ENCODE data around the gene GPATCH4. TPM values are rescaled to one million over a fixed set of nuclear protein-coding genes. Genes with fewer than 3 reads are reported as not detected.

GPATCH4 gene
- total RNA-seq, 2 experiments from 2014 or later: 33.3 to 51.6 TPM

DNA sequence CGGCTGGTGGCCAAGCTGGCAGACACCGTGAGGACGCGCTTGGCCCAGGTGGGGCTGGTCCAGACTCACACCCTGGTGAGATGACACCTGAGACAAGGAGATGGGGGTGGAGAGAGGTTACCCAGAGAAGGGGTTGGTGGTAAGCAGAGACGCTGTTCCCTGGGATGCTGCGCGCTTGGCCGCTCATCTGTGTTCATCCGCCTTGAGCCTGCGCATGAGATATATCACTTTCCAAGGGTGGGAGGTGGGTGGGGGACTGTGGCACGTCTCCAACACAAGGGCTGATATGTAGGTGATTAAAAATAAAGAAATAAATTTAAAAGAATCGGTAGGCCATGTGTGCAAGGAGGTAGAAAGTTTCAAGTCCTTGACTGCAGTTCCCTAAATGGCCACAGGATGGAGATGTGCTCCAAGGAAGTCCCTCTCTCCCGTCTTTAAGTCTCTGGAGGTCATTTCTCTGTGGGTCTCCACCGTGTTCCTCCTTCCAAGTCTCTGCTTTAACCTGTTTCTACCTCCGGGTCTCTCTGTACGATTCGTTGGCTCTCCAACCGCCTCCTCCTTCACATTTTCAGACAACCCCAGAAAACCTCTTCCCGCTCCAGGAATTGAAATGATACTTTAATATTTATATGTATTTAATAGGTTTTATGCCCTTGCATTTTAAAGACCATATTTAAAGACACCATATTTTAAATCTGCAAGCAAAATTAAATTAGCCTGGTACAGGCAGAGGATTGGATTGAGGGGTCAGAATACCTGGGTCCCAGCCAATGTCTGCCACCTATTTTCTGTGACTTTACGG, 17.3 kb downstream of the GPATCH4 start:
- Histone ChIP-seq H3K36me3 (ENCODE audit: insufficient read depth, low read length) (no peaks in the 10 kb centered on the region), H2AFZ (ENCODE audit: low read length) (no peak overlapping the region), H4K20me1 (ENCODE audit: insufficient read depth, low read length) (no peaks in the 10 kb centered on the region), H3K4me1 (ENCODE audit: insufficient read depth, low read length, poor library complexity, severe bottlenecking) (peaks cover 39% of the 10 kb centered on the region), H3K27ac (ENCODE audit: low read depth, low read length, poor library complexity, severe bottlenecking) (peak overlapping the region; percentile 40), H3K4me3 (ENCODE audit: low read depth, low read length, poor library complexity, severe bottlenecking) (peak overlapping the region; percentile 62), H3K79me2 (ENCODE audit: insufficient read depth, low read depth, low read length) (no peaks in the 10 kb centered on the region), H3K9me2 (ENCODE audit: insufficient read depth, low read length) (no peaks in the 10 kb centered on the region), H3K9me3 (ENCODE audit: low read length) (no peaks in the 10 kb centered on the region), H3K4me2 (ENCODE audit: low read length) (peak overlapping the region; percentile 58)
- CTCF ChIA-PET (ENCODE audit: unreplicated experiment): no interaction called here
- POLR2A ChIA-PET: interaction anchor here (0.6 kb wide), 1 partner anchor 93 kb away, joined by 7 read pairs; no protein-coding TSS in a partner anchor
- DNase-seq (ENCODE audit: low spot score): peak; percentile 90
- intact Hi-C loops (cut with micrococcal nuclease; ENCODE audit: unreplicated experiment): loop anchor here (1.0 to 2.0 kb wide), 3 partner anchors 24 to 127 kb away; no protein-coding TSS in a partner anchor
- BruUV-seq (replicated peaks): no TSS peak
- TF ChIP-seq, protein P1, sequence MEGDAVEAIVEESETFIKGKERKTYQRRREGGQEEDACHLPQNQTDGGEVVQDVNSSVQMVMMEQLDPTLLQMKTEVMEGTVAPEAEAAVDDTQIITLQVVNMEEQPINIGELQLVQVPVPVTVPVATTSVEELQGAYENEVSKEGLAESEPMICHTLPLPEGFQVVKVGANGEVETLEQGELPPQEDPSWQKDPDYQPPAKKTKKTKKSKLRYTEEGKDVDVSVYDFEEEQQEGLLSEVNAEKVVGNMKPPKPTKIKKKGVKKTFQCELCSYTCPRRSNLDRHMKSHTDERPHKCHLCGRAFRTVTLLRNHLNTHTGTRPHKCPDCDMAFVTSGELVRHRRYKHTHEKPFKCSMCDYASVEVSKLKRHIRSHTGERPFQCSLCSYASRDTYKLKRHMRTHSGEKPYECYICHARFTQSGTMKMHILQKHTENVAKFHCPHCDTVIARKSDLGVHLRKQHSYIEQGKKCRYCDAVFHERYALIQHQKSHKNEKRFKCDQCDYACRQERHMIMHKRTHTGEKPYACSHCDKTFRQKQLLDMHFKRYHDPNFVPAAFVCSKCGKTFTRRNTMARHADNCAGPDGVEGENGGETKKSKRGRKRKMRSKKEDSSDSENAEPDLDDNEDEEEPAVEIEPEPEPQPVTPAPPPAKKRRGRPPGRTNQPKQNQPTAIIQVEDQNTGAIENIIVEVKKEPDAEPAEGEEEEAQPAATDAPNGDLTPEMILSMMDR (conservative IDR thresholded peaks at IDR 0.05; ENCODE audit: low read length): peak; percentile 88
- no peak for TF ChIP-seq EZH2phosphoT487 (IDR thresholded peaks at IDR 0.05; ENCODE audit: borderline replicate concordance, low read depth, low read length)

DNA sequence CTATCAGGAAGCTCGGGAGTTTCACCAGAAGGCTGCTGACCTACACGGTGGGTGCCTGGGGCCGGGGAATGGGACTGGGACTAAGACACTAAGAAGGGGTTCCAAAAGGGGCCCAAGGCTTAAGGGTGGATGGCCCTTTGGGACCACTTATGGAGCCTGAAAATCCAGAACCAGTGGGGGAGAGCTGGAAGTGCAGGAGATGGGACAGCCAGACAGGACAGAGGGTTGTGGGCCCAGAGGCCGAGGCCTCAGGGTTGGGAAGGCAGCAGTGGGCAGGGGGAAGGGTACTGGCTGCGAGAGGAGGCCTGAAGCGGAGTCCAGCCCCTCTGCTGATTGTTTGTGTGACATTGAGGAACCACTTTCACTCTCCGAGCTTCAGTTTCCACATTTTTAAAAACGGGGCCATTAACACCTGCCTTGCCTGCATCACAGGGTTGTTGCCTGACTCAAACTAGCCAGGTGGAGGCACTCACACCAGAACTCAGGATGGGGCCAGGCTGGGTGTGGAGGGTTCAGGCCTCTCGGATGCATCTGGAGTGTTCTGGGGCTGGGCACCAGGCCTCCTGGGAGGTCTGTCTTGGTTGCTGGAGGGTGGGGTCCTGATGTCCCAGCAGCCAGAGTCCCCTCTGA, 18.8 kb downstream of the GPATCH4 start:
- H3K9me2 ChIP-seq (ENCODE audit: insufficient read depth, low read length): no peaks in the 10 kb centered on the region
- peak overlapping the region; percentile 58 for H3K4me2 ChIP-seq (ENCODE audit: low read length)
- H3K79me2 ChIP-seq (ENCODE audit: insufficient read depth, low read depth, low read length): no peaks in the 10 kb centered on the region
- intact Hi-C loops (cut with micrococcal nuclease; ENCODE audit: unreplicated experiment): no loop called here
- POLR2A ChIA-PET: interaction anchor here (0.8 to 1.9 kb wide), 9 partner anchors 9 to 136 kb away, joined by 3 to 7 read pairs (median 5); partner anchors contain the start of genes GPATCH4 and MEF2D
- DNase-seq (ENCODE audit: low spot score): peak; percentile 74
- H3K9me3 ChIP-seq (ENCODE audit: low read length): no peaks in the 10 kb centered on the region
- H4K20me1 ChIP-seq (ENCODE audit: insufficient read depth, low read length): no peaks in the 10 kb centered on the region
- peak overlapping the region; percentile 40 for H3K27ac ChIP-seq (ENCODE audit: low read depth, low read length, poor library complexity, severe bottlenecking)
- TF ChIP-seq, protein P1 (conservative IDR thresholded peaks at IDR 0.05; ENCODE audit: low read length): peak; percentile 56
- TF ChIP-seq EZH2phosphoT487 (IDR thresholded peaks at IDR 0.05; ENCODE audit: borderline replicate concordance, low read depth, low read length): no peak
- H2AFZ ChIP-seq (ENCODE audit: low read length): peak overlapping the region; percentile 72
- peak overlapping the region; percentile 62 for H3K4me3 ChIP-seq (ENCODE audit: low read depth, low read length, poor library complexity, severe bottlenecking)
- no TSS peak for BruUV-seq (replicated peaks)
- peaks cover 39% of the 10 kb centered on the region for H3K4me1 ChIP-seq (ENCODE audit: insufficient read depth, low read length, poor library complexity, severe bottlenecking)
- CTCF ChIA-PET (ENCODE audit: unreplicated experiment): interaction anchor here (0.7 to 1.7 kb wide), 6 partner anchors 9 to 196 kb away, joined by 3 to 6 read pairs (median 3); no protein-coding TSS in a partner anchor
- H3K36me3 ChIP-seq (ENCODE audit: insufficient read depth, low read length): no peaks in the 10 kb centered on the region
